Measurements from ENCODE around the gene RANBP9.
A peak's percentile ranks its signal among the peaks of the same experiment; 100 is the strongest.

RANBP9 gene

DNA sequence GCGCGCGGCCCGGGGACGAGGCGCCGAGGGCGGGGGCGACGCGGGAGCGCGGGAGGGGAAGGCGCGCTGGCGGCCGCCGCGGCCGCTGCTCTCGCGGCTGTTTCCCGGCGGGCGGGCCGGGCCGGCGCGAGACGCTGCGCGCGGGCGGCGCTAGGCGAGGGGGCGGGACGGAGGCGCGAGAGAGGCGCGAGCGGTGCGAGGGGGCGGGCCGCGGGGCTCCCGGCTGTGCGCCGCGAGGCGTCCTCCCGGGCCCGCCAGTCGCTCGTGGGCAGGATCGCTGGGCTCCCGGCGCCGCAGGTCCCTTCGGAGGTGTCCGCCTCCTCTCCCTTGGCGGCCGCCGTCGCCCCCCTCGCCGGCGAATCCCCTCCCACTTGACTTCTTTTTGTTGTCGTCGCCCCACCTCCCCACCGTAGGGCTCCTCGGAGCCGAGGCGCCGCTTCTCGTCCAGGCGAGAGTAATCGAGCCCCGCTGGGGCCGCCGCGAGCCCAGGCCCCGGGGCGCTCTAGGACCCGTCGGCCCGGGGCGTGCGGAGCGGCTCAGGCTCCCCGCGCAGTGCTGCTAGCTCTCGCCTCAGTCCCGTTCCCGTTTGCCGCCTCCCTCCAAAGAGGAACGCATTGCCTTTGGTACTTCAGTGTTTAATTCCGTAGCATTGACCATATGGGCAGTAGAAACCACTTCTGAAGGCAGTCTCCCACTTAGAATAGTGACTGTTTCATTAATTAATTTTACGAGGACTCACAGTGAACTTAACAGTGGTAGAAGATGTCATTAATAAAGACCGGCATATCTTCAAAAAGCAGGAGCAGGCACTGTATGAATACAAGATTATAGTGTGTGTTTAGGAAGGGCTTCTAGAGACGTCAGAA lies at the start of gene RANBP9:
TSS of gene RANBP9 (minus strand) at position 103 of the 866 bp plus-strand sequence. CDS start 330 bp downstream, outside the sequence.
- peak within 1 kb of the TSS; percentile 80 for H3K4me3 ChIP-seq (replicated peaks; ENCODE audit: low read depth, low read length)
- peak; percentile 90 for DNase-seq (ENCODE audit: low read depth)
- TF ChIP-seq, protein P1, sequence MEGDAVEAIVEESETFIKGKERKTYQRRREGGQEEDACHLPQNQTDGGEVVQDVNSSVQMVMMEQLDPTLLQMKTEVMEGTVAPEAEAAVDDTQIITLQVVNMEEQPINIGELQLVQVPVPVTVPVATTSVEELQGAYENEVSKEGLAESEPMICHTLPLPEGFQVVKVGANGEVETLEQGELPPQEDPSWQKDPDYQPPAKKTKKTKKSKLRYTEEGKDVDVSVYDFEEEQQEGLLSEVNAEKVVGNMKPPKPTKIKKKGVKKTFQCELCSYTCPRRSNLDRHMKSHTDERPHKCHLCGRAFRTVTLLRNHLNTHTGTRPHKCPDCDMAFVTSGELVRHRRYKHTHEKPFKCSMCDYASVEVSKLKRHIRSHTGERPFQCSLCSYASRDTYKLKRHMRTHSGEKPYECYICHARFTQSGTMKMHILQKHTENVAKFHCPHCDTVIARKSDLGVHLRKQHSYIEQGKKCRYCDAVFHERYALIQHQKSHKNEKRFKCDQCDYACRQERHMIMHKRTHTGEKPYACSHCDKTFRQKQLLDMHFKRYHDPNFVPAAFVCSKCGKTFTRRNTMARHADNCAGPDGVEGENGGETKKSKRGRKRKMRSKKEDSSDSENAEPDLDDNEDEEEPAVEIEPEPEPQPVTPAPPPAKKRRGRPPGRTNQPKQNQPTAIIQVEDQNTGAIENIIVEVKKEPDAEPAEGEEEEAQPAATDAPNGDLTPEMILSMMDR (IDR thresholded peaks at IDR 0.05; ENCODE audit: low read length, missing control alignments) = no peak

DNA sequence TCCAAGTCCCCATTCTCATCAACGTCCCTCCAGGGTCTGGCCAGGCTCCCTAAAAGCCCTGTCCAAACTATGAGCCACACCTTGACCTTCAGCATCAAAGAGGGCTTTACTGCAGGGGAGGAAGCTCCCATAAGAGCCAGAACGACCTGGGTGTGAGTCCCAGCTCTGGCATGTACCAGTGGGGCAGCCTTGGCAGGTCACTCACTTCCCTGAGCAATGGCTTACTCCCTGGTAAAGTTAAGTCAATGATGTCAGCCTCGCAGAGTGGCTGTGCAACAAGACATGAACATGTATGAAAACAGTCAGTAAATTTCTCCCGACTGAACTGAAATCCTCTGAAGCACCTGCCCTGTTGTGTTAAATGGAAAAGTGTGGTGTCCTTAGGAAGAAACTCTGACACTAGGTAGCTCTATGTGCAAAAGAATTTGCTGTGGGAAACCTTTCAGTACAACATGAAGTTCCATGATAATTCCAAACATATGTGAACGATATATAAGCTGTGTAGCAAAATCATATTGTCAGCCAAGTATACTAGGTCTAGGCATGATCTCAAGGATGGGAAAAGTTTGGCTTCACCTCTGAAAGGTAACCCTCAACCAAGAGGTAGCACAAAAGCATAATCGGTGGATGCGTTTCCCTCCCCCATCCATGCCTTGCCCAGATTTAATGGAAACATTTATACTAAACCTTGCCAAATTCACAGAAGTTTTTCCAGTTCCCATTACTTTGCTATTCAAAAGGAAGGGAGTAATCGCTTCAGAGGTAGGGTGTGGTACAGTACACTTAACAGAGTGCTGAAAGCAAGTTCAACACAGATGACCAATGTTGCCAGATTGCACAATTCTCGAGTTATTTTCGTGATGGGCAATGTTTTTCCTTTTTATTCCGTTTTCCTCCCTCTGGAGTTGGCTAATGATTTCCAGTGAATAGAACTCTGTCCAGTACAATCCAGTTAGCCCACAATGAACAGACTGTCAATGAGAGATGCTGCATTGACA lies 49.0 kb upstream of the RANBP9 start:
- TF ChIP-seq, protein P1 (IDR thresholded peaks at IDR 0.05; ENCODE audit: low read length, missing control alignments) = no peak
- DNase-seq (ENCODE audit: low read depth) = peak; percentile 89
- H3K4me3 ChIP-seq (replicated peaks; ENCODE audit: low read depth, low read length) = no peak overlapping the region

DNA sequence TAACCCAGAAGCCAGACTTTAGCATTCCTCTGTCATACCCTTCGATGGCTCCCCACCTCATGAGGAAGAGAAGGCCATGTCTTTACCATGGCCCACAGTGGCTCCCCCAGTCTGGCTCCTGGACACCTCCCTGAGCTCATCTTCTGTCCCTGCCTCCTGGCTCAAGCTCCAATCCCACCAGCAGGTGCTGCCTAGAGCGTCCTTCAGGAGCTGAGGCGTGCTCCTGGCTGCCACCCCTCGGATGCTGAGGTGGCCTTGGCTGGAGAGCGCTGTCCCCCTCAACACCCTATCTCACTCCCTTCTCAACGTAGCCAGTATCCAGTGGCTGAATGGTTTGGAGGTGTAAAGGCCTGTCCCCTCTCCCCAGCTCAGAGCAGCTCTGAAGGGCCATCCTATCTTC lies 47.4 kb upstream of the RANBP9 start:
- no peak for DNase-seq (ENCODE audit: low read depth)
- no peak overlapping the region for H3K4me3 ChIP-seq (replicated peaks; ENCODE audit: low read depth, low read length)
- TF ChIP-seq, protein P1 (IDR thresholded peaks at IDR 0.05; ENCODE audit: low read length, missing control alignments) = no peak

DNA sequence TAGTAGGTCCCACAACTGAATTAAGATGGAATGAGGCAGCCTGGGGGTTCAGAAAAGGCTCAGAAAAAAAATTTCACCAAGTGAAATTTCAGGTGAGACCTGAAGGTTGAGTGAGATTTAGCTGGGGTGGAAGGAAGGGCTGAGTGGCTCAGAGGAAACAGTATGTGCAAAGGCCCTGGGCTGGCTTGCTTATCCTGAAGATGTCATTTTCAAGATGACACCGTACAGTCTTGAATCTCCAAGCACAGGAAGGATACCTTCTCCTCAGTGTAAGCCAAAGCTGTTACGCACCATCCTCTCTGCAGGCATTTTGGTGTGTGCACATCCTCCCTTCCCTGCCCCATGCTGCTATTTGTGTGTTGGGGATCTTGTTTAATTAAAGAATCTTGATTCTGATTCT lies 43.0 kb upstream of the RANBP9 start:
- no peak for DNase-seq (ENCODE audit: low read depth)
- H3K4me3 ChIP-seq (replicated peaks; ENCODE audit: low read depth, low read length) = no peak overlapping the region
- TF ChIP-seq, protein P1 (IDR thresholded peaks at IDR 0.05; ENCODE audit: low read length, missing control alignments) = no peak

DNA sequence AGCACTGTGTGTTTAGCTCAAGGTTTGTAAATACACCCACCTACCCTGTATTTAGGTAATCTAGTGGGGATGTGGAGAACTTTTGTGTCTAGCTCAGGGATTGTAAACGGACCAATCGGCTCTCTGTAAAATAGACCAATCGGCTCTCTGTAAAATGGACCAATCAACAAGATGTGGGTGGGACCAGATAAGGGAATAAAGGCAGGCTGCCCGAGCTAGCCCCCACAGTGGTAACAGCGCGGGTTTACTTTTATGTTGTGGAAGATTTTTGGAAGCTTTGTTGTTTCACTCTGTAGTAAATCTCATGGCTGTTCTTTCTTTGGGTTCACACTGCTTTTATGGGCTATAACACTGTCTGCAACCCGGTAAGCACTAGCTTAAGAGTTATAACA lies 32.1 kb upstream of the RANBP9 start:
- no peak overlapping the region for H3K4me3 ChIP-seq (replicated peaks; ENCODE audit: low read depth, low read length)
- no peak for DNase-seq (ENCODE audit: low read depth)
- TF ChIP-seq, protein P1 (IDR thresholded peaks at IDR 0.05; ENCODE audit: low read length, missing control alignments) = no peak

DNA sequence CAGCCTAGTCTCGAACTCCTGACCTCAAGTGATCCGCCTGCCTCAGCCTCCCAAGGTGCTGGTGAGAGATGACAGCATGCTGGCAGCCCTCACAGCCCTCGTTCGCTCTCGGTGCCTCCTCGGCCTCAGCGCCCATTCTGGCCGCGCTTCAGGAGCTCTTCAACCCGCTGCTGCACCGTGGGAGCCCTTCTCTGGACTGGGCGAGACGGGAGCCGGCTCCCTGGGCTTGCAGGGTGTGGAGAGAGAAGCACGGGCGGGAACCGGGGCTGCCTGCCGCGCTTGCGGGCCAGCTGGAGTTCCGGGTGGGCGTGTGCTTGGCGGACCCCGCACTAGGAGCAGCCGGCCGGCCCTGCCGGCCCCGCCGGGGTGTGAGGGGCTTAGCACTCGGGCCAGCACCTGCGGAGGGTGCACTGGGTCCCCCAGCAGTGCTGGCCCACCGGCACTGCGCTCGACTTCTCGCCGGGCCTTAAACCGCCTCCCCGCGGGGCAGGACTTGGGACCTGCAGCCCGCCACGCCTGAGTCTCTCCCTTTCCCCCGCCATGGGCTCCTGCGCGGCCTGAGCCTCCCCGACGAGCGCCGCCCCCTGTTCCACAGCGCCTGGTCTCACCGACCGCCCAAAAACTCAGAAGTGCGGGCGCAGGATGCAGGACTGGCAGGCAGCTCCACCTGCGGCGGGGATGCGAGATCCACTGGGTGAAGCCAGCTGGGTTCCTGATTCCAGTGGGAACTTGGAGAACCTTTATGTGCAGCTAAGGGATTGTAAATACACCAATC lies 31.5 kb upstream of the RANBP9 start:
- H3K4me3 ChIP-seq (replicated peaks; ENCODE audit: low read depth, low read length) = no peak overlapping the region
- DNase-seq (ENCODE audit: low read depth) = no peak
- TF ChIP-seq, protein P1 (IDR thresholded peaks at IDR 0.05; ENCODE audit: low read length, missing control alignments) = no peak
